OCI-LY7 (cell line): Measurements from ENCODE around the gene PIPOX. TPM values are rescaled to one million over a fixed set of nuclear protein-coding genes. Genes with fewer than 3 reads are reported as not detected.

Experiments
- BruUV-seq: library from RNA; stranded (reverse); fragments of 400-500 nt; replicated peaks from 2 replicates; lab custom pipeline; 2021; lab: Mats Ljungman, UMichigan
- CTCF ChIA-PET: fragments of 300-600 bp; sonication (Branson Sonifier 250); formaldehyde crosslinking; loops from one replicate; lab custom pipeline; 2022; ENCODE audit warnings: antibody characterized with exemption; ENCODE audit not compliant: unreplicated experiment; lab: Charles Lee
- POLR2A ChIA-PET: fragments of 300-600 bp; sonication (Branson Sonifier 250); formaldehyde crosslinking; loops from one replicate; lab custom pipeline; 2022; ENCODE audit warnings: antibody characterized with exemption; lab: Charles Lee
- DNase-seq: peaks from one replicate; pipeline ENCODE4 v3.0.0-alpha.2; 2015; ENCODE audit warnings: low spot score
- H2AFZ ChIP-seq: fragments of 200-600 bp; sonication (generic), shearing (Covaris generic); 2 replicates; pipeline ENCODE4 v1.6.1; 2014; ENCODE audit warnings: mild to moderate bottlenecking, antibody characterized with exemption, low read length, moderate library complexity
- H3K27ac ChIP-seq: fragments of 200-600 bp; sonication (generic); 2 replicates; pipeline ENCODE4 v1.5.1; 2014; ENCODE audit warnings: mixed run types, low read depth, mild to moderate bottlenecking, moderate library complexity, low read length, inconsistent platforms; ENCODE audit not compliant: poor library complexity, severe bottlenecking
- H3K36me3 ChIP-seq: fragments of 200-600 bp; sonication (generic); 2 replicates; pipeline ENCODE4 v1.6.1; 2014; ENCODE audit warnings: mild to moderate bottlenecking, antibody characterized with exemption, low read length, moderate library complexity, mixed read lengths; ENCODE audit not compliant: insufficient read depth
- H3K4me1 ChIP-seq: fragments of 200-600 bp; sonication (generic); 2 replicates; pipeline ENCODE4 v1.5.1; 2014; ENCODE audit warnings: mild to moderate bottlenecking, low read length; ENCODE audit not compliant: insufficient read depth, poor library complexity, severe bottlenecking
- H3K4me2 ChIP-seq: fragments of 200-600 bp; sonication (generic); 2 replicates; pipeline ENCODE4 v1.6.1; 2014; ENCODE audit warnings: mild to moderate bottlenecking, low read length
- H3K4me3 ChIP-seq: fragments of 200-600 bp; sonication (generic); 2 replicates; pipeline ENCODE4 v1.5.1; 2014; ENCODE audit warnings: mild to moderate bottlenecking, low read depth, low read length; ENCODE audit not compliant: poor library complexity, severe bottlenecking
- H3K79me2 ChIP-seq: fragments of 200-600 bp; sonication (generic); 2 replicates; pipeline ENCODE4 v1.6.1; 2016; ENCODE audit warnings: low read depth, mild to moderate bottlenecking, low read length, moderate library complexity, mixed read lengths; ENCODE audit not compliant: insufficient read depth
- H3K9me2 ChIP-seq: fragments of 200-600 bp; sonication (generic); 2 replicates; pipeline ENCODE4 v1.6.1; 2016; ENCODE audit warnings: mild to moderate bottlenecking, low read length, mixed read lengths; ENCODE audit not compliant: insufficient read depth
- H3K9me3 ChIP-seq: fragments of 200-600 bp; sonication (generic); 2 replicates; pipeline ENCODE4 v1.6.1; 2014; ENCODE audit warnings: mild to moderate bottlenecking, mixed run types, low read length, mixed read lengths
- H4K20me1 ChIP-seq: fragments of 200-600 bp; sonication (generic); 2 replicates; pipeline ENCODE4 v1.6.1; 2014; ENCODE audit warnings: mild to moderate bottlenecking, antibody characterized with exemption, low read length, moderate library complexity, mixed read lengths; ENCODE audit not compliant: insufficient read depth
- CTCF ChIP-seq: fragments of 200-600 bp; sonication (generic); conservative IDR thresholded peaks from 2 replicates; pipeline ENCODE4 v1.5.1; 2014; ENCODE audit warnings: mild to moderate bottlenecking, antibody characterized with exemption, low read length, moderate library complexity, mixed read lengths
- EZH2phosphoT487 ChIP-seq: fragments of 200-600 bp; sonication (generic); IDR thresholded peaks from 2 replicates; pipeline ENCODE4 v1.6.1; 2018; ENCODE audit warnings: low read depth, borderline replicate concordance, mild to moderate bottlenecking, mixed run types, antibody characterized with exemption, low read length, moderate library complexity, mixed read lengths
- intact Hi-C: fragments of 100-400 bp; cut with micrococcal nuclease; formaldehyde crosslinking; loops from one replicate; pipeline ENCODE4 v1.10.0; 2022; ENCODE audit not compliant: unreplicated experiment
- total RNA-seq, 2 experiments: library from RNA; depleted of rRNA in 1 of 2; stranded (reverse); fragments of >200 nt in 1 of 2; shearing (Covaris generic) in 1 of 2; gene quantifications; 2 replicates each; pipeline ENCODE4 v1.2.3, GENCODE V29; 2014 to 2022

Gene PIPOX
- total RNA-seq, 2 experiments from 2014 or later: 3.8 to 4.1 TPM

DNA sequence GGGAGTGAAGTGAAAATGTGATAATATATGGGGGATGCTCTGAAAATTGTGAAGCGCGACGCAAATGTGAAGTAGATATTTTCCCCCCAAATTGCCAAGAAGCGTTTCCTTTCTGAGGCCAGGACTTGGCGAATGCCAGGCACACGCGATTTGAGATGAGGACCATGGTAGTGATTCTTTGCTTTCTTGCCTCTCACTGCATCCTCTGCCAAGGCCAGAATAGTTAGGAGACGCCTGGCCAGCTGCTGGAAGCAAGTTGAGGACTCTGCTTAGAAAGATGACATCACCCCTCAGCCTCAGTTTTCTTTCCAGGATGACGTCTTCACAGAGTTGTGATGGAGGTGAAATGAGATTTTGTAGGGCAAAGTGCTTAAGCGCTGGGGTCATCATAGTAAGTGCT, 25.9 kb downstream of the PIPOX start:
- no peak overlapping the region for H3K4me3 ChIP-seq
- no peak for DNase-seq
- ChIA-PET CTCF (no interaction called here), POLR2A (no interaction called here)
- no peaks in the 10 kb centered on the region for H3K9me2 ChIP-seq
- H3K36me3 ChIP-seq: no peaks in the 10 kb centered on the region
- no peak overlapping the region for H2AFZ ChIP-seq
- H3K79me2 ChIP-seq: no peaks in the 10 kb centered on the region
- no peaks in the 10 kb centered on the region for H3K4me1 ChIP-seq
- no peak overlapping the region for H3K27ac ChIP-seq
- intact Hi-C loops: no loop called here
- no peaks in the 10 kb centered on the region for H3K9me3 ChIP-seq
- no TSS peak for BruUV-seq
- H3K4me2 ChIP-seq: no peak overlapping the region
- no peaks in the 10 kb centered on the region for H4K20me1 ChIP-seq
- TF ChIP-seq EZH2phosphoT487 (no peak), CTCF (no peak)

DNA sequence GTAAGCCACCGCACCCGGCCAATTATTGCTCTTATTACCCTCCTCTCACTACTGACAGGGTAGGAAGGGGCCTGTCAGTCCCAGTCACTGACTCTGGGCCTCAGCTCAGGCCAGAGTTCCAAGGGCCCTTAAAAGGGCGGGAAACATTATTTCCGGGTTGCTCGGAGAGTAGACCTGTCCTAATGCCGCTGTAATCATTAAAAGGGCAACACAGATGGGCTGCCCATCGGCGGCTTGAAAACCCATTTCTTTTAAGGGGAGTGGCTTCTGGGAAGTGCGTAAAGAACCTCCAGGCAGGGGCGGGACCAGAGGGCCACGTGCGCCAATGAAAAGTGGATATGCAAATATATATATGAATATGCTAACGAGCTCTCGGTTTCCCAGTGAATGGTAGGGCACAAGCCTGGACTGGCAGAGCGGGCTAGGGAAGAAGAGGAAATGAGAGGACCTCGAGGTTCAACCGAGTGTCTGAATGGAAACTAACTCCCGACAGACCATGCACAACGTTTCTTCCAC, 26.6 kb downstream of the PIPOX start:
- H3K9me3 ChIP-seq: no peaks in the 10 kb centered on the region
- ChIA-PET CTCF (no interaction called here), POLR2A (no interaction called here)
- no peaks in the 10 kb centered on the region for H3K4me1 ChIP-seq
- no TSS peak for BruUV-seq
- H3K9me2 ChIP-seq: no peaks in the 10 kb centered on the region
- H2AFZ ChIP-seq: no peak overlapping the region
- TF ChIP-seq EZH2phosphoT487: no peak
- H3K79me2 ChIP-seq: no peaks in the 10 kb centered on the region
- DNase-seq: no peak
- intact Hi-C loops: no loop called here
- H4K20me1 ChIP-seq: no peaks in the 10 kb centered on the region
- H3K36me3 ChIP-seq: no peaks in the 10 kb centered on the region
- H3K4me3 ChIP-seq: no peak overlapping the region
- no peak overlapping the region for H3K27ac ChIP-seq
- H3K4me2 ChIP-seq: no peak overlapping the region

- Histone ChIP-seq H3K9me3 (no peaks in the 10 kb centered on the region), H3K4me1 (no peaks in the 10 kb centered on the region), H2AFZ (no peak overlapping the region), H3K9me2 (no peaks in the 10 kb centered on the region), H3K79me2 (no peaks in the 10 kb centered on the region), H3K27ac (no peak overlapping the region), H3K4me3 (no peak overlapping the region), H4K20me1 (no peaks in the 10 kb centered on the region), H3K36me3 (no peaks in the 10 kb centered on the region), H3K4me2 (no peak overlapping the region)
- TF ChIP-seq EZH2phosphoT487 (no peak), CTCF (no peak)
- intact Hi-C loops: no loop called here
- ChIA-PET POLR2A (no interaction called here), CTCF (no interaction called here)
- BruUV-seq: no TSS peak
- no peak for DNase-seq
Measured at GRCh38 chr17:29070308-29070707, 27.4 kb downstream of the PIPOX start.
